Measurements from ENCODE around the gene MLXIP. TPM values are rescaled to one million over a fixed set of nuclear protein-coding genes. Genes with fewer than 3 reads are reported as not detected.

MLXIP gene
- total and polyA plus RNA-seq, 3 experiments from 2014 or later, result 18.3 to 33.9 (median 32.1) TPM

DNA sequence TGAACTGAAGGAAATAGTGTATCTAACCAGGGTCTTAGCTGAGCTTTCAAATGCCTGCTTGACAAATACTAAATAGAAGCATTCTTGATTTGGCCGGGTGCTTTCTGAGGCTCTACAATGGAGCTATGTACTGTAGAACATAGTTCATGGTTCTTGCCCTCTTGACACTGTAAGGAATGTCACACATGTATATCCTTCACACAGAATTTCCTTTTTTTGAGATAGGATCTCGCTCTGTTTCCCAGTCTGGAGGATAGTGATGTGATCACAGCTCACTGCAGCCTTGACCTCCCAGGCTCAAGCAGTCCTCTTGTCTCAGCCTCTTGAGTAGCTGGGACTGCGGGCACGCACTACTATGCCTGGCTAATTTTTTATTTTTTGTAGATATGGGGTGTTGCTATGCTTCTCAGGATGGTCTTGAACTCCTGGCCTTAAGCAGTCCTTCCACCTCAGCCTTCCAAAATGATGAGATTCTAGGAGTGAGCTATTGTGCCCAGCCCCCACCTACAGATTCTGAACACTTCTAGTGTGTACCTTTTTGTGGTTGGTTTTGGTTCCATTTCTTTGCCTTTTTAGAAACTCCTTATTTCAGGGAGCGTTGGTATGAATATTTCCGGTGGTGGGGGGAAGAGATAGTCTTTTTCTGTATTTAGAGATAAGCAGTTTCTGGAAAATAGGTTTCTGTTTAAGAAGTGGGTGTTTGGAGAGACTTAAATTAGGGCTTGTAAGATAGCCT, 4.2 kb downstream of the MLXIP start:
- Histone ChIP-seq H3K4me1 (ENCODE audit: insufficient read depth, low read length) (peaks cover 79% of the 10 kb centered on the region), H3K36me3 (ENCODE audit: insufficient read depth, low read length) (no peaks in the 10 kb centered on the region), H3K27me3 (ENCODE audit: insufficient read depth, low read length, poor library complexity, severe bottlenecking) (no peaks in the 10 kb centered on the region), H3K4me3 (ENCODE audit: low read length) (peak overlapping the region; percentile 67), H3K27ac (ENCODE audit: low read depth, low read length) (peak overlapping the region; percentile 84), H3K9me3 (ENCODE audit: low read length) (no peaks in the 10 kb centered on the region)
- no peak for DNase-seq
- ChIA-PET CTCF (interaction anchor here (3.1 to 4.9 kb wide), 4 partner anchors 14 to 41 kb away, joined by 16 to 35 read pairs (median 22); no protein-coding TSS in a partner anchor), POLR2A (interaction anchor here (1.2 kb wide), 1 partner anchor 22 kb away, joined by 3 read pairs; no protein-coding TSS in a partner anchor)
- Mint-ChIP-seq H3K27me3 (peaks cover 0 to 5% of the 10 kb centered on the region in 2 donors), H3K27ac (peak overlapping the region; percentile 82 to 98 (median 91)), H3K4me1 (peaks cover 54 to 77% (median 73%) of the 10 kb centered on the region in 3 donors), H3K36me3 (peaks cover 0 to 49% (median 9%) of the 10 kb centered on the region in 3 donors), H3K4me3 (peak overlapping the region; percentile 64 to 98 (median 96)), H3K9me3 (peaks cover 0 to 1% (median 0%) of the 10 kb centered on the region in 5 donors)

DNA sequence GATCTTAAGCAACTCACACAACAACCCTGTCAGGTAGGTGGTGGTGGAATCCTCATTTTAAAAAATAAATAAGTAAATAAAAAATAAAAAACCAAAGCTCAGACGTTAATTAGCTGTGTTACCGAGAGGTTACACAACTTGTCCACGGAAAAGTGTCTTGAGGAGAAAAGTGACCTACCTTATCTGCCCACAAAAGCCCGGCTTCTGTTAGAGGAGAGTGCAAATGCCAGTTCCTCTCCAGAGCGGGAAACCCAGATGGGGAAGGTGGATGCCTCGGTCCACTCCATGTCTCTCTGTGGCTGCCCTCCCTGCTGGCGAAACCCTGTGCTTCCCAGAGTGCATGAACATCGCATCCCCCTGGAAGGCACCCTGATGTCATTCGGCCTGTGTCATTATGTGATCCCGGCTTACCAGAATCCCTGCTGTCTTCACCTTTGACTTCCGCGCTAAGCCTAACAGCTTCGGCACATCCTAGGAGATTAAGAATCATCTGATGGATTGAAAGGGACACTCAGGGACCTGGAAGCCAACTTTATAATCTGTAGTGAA, 6.4 kb downstream of the MLXIP start:
- no peak for DNase-seq
- peak overlapping the region in 3 of 8 donors; percentile 54 to 92 (median 91) for H3K27ac Mint-ChIP-seq
- POLR2A ChIA-PET, result no interaction called here
- H3K4me1 ChIP-seq (ENCODE audit: insufficient read depth, low read length), result peaks cover 95% of the 10 kb centered on the region
- no peaks in the 10 kb centered on the region for H3K27me3 ChIP-seq (ENCODE audit: insufficient read depth, low read length, poor library complexity, severe bottlenecking)
- no peak overlapping the region for H3K4me3 ChIP-seq (ENCODE audit: low read length)
- no peaks in the 10 kb centered on the region for H3K36me3 ChIP-seq (ENCODE audit: insufficient read depth, low read length)
- H3K4me1 Mint-ChIP-seq, result peaks cover 46 to 90% (median 82%) of the 10 kb centered on the region in 3 donors
- H3K36me3 Mint-ChIP-seq, result peaks cover 0 to 53% (median 12%) of the 10 kb centered on the region in 3 donors
- CTCF ChIA-PET, result interaction anchor here (1.4 kb wide), 2 partner anchors 17 to 38 kb away, joined by 4 to 6 read pairs; no protein-coding TSS in a partner anchor
- no peak overlapping the region for H3K27ac ChIP-seq (ENCODE audit: low read depth, low read length)
- peaks cover 0 to 1% (median 0%) of the 10 kb centered on the region in 5 donors for H3K9me3 Mint-ChIP-seq
- H3K27me3 Mint-ChIP-seq, result peaks cover 0 to 2% of the 10 kb centered on the region in 2 donors
- no peaks in the 10 kb centered on the region for H3K9me3 ChIP-seq (ENCODE audit: low read length)
- H3K4me3 Mint-ChIP-seq, result peak overlapping the region in 1 of 7 donors; percentile 19

GRCh38 chr12:122085591-122085990, 7.0 kb downstream of the MLXIP start:
- Histone ChIP-seq H3K9me3 (ENCODE audit: low read length) (no peaks in the 10 kb centered on the region), H3K27ac (ENCODE audit: low read depth, low read length) (no peak overlapping the region), H3K4me1 (ENCODE audit: insufficient read depth, low read length) (peaks cover 89% of the 10 kb centered on the region), H3K36me3 (ENCODE audit: insufficient read depth, low read length) (no peaks in the 10 kb centered on the region), H3K4me3 (ENCODE audit: low read length) (no peak overlapping the region), H3K27me3 (ENCODE audit: insufficient read depth, low read length, poor library complexity, severe bottlenecking) (no peaks in the 10 kb centered on the region)
- peaks cover 0 to 1% (median 0%) of the 10 kb centered on the region in 5 donors for H3K9me3 Mint-ChIP-seq
- DNase-seq, result no peak
- H3K4me1 Mint-ChIP-seq, result peaks cover 40 to 84% (median 78%) of the 10 kb centered on the region in 3 donors
- POLR2A ChIA-PET, result no interaction called here
- H3K4me3 Mint-ChIP-seq, result peak overlapping the region; percentile 20 to 77 (median 70)
- CTCF ChIA-PET, result interaction anchor here (1.0 to 1.4 kb wide), 3 partner anchors 16 to 37 kb away, joined by 3 to 6 read pairs (median 4); no protein-coding TSS in a partner anchor
- H3K27me3 Mint-ChIP-seq, result peaks cover 0 to 2% of the 10 kb centered on the region in 2 donors
- H3K27ac Mint-ChIP-seq, result peak overlapping the region; percentile 76 to 93 (median 86)
- peaks cover 0 to 49% (median 12%) of the 10 kb centered on the region in 3 donors for H3K36me3 Mint-ChIP-seq

DNA sequence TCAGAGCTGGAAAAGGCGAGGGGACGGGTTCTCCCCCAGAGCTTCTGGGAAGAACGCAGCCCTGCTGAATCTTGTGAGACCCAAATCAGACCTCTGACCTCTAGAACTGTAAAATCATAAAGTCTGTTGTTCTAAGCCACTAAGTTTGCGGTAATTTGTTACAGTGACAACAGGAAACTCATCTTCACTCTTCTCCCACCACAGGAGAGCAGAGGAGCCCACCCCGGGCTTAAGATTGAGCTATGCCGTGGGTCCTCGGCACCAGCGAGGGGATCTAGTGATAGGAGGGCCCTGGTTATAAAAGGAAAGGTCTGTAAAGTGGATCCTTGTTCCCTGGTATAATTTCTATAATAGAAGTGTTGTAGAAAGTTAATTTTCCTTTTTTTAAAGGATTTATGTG, 7.6 kb downstream of the MLXIP start:
- ChIA-PET CTCF (interaction anchor here (0.8 to 1.4 kb wide), 3 partner anchors 16 to 38 kb away, joined by 3 to 4 read pairs (median 3); no protein-coding TSS in a partner anchor), POLR2A (interaction anchor here (0.5 to 0.7 kb wide), 2 partner anchors 8 to 585 kb away, joined by 3 to 6 read pairs; no protein-coding TSS in a partner anchor)
- H3K4me3 Mint-ChIP-seq, result peak overlapping the region; percentile 44 to 77 (median 70)
- DNase-seq, result peak in 2 of 5 donors; percentile 21 to 73
- H3K4me1 ChIP-seq (ENCODE audit: insufficient read depth, low read length), result peaks cover 90% of the 10 kb centered on the region
- H3K36me3 ChIP-seq (ENCODE audit: insufficient read depth, low read length), result no peaks in the 10 kb centered on the region
- H3K27ac Mint-ChIP-seq, result peak overlapping the region; percentile 79 to 93 (median 88)
- no peaks in the 10 kb centered on the region for H3K27me3 ChIP-seq (ENCODE audit: insufficient read depth, low read length, poor library complexity, severe bottlenecking)
- peaks cover 0 to 51% (median 12%) of the 10 kb centered on the region in 3 donors for H3K36me3 Mint-ChIP-seq
- peaks cover 34 to 78% (median 76%) of the 10 kb centered on the region in 3 donors for H3K4me1 Mint-ChIP-seq
- H3K9me3 ChIP-seq (ENCODE audit: low read length), result no peaks in the 10 kb centered on the region
- H3K9me3 Mint-ChIP-seq, result peaks cover 0 to 1% (median 0%) of the 10 kb centered on the region in 5 donors
- no peak overlapping the region for H3K27ac ChIP-seq (ENCODE audit: low read depth, low read length)
- H3K4me3 ChIP-seq (ENCODE audit: low read length), result no peak overlapping the region
- peaks cover 0 to 2% of the 10 kb centered on the region in 2 donors for H3K27me3 Mint-ChIP-seq

DNA sequence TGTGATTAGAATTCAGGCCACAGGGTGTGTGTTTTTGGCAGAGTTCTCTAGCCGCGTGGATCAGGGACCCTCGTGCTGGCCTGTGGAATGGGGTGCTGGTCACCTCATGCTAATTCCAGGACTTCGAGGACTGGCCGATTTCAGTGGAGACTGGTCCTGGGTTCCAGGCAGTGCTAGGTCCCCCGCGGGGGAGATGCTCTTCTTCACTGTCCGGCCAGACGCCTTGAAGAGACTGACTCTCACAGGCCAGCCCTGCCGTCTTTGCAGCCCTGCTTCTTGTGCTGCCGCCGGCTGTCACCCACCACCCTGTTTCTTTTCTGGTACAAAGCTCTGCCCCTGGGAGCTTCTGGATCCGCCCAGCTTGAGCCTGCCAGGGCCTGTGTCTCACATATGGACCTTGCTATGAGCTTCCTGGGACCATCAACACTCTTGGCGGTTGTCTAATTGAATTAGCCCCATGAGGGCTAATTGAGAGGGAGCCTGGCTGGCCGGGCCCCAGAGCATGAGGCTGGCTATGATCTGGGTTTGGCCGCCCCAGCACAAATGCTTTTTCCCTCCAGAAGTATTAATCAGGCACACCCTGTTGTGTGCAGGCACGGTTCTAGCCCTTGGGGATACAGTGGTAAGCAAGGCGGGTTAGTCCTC, 8.2 kb downstream of the MLXIP start:
- peaks cover 28 to 75% (median 72%) of the 10 kb centered on the region in 3 donors for H3K4me1 Mint-ChIP-seq
- ChIA-PET CTCF (interaction anchor here (0.8 to 2.1 kb wide), 3 partner anchors 32 to 37 kb away, joined by 3 to 11 read pairs (median 3); no protein-coding TSS in a partner anchor), POLR2A (interaction anchor here (0.5 to 0.7 kb wide), 2 partner anchors 9 to 584 kb away, joined by 3 to 6 read pairs; no protein-coding TSS in a partner anchor)
- peaks cover 90% of the 10 kb centered on the region for H3K4me1 ChIP-seq (ENCODE audit: insufficient read depth, low read length)
- H3K4me3 Mint-ChIP-seq, result peak overlapping the region in 3 of 7 donors; percentile 25 to 73 (median 44)
- H3K9me3 ChIP-seq (ENCODE audit: low read length), result no peaks in the 10 kb centered on the region
- H3K36me3 ChIP-seq (ENCODE audit: insufficient read depth, low read length), result no peaks in the 10 kb centered on the region
- H3K36me3 Mint-ChIP-seq, result peaks cover 0 to 53% (median 12%) of the 10 kb centered on the region in 3 donors
- no peaks in the 10 kb centered on the region for H3K27me3 ChIP-seq (ENCODE audit: insufficient read depth, low read length, poor library complexity, severe bottlenecking)
- no peak overlapping the region for H3K4me3 ChIP-seq (ENCODE audit: low read length)
- H3K27ac Mint-ChIP-seq, result peak overlapping the region; percentile 79 to 93 (median 88)
- peaks cover 0 to under 1% (median 0%) of the 10 kb centered on the region in 5 donors for H3K9me3 Mint-ChIP-seq
- DNase-seq, result no peak
- H3K27ac ChIP-seq (ENCODE audit: low read depth, low read length), result no peak overlapping the region
- peaks cover 0 to 2% of the 10 kb centered on the region in 2 donors for H3K27me3 Mint-ChIP-seq

DNA sequence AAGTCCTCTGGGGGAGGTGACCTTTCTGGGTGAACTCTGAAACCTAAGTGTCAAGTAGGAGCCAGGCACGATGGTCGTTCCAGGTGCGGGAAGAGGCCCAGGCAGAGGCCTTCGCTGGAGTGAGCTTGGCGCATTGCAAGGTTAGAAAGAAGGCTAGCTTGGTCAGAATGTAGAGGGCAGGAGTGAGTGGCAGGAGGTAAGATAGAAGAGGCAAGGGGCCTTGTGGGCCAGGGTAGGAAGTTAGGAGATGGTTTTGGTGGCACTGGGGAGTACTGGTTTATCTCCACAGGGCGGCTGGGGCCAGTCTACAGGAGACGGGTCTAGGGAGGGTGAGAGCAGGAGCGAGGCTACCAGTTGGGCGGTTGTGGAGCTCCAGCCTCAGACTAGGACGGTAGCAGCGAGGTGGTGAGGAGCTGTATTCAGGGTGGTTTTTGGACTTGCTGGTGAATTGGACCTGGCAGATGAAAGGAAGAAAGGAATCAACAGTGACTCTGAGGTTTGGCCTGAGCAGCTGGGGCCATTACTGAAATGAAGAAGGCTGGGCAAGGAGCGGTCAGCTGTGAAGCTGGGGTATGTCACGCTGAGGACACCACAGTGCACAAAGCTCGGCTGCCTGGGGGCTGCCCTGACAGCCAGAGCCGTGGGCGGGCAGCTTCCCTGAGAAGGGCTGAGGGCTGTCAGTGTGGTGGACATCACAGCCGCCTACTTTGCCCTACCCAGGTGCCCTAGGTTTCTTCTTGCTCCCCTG, 9.0 kb downstream of the MLXIP start:
- Mint-ChIP-seq H3K27ac (peak overlapping the region; percentile 25 to 92 (median 79)), H3K36me3 (peaks cover 0 to 53% (median 12%) of the 10 kb centered on the region in 3 donors), H3K4me1 (peaks cover 19 to 69% (median 63%) of the 10 kb centered on the region in 3 donors), H3K4me3 (peak overlapping the region in 1 of 7 donors; percentile 27), H3K27me3 (peaks cover 0 to 2% of the 10 kb centered on the region in 2 donors), H3K9me3 (no peaks in the 10 kb centered on the region)
- peaks cover 90% of the 10 kb centered on the region for H3K4me1 ChIP-seq (ENCODE audit: insufficient read depth, low read length)
- CTCF ChIA-PET, result interaction anchor here (1.1 to 2.1 kb wide), 5 partner anchors 11 to 35 kb away, joined by 3 to 11 read pairs (median 3); no protein-coding TSS in a partner anchor
- no peaks in the 10 kb centered on the region for H3K36me3 ChIP-seq (ENCODE audit: insufficient read depth, low read length)
- H3K9me3 ChIP-seq (ENCODE audit: low read length), result no peaks in the 10 kb centered on the region
- H3K27ac ChIP-seq (ENCODE audit: low read depth, low read length), result no peak overlapping the region
- no peaks in the 10 kb centered on the region for H3K27me3 ChIP-seq (ENCODE audit: insufficient read depth, low read length, poor library complexity, severe bottlenecking)
- POLR2A ChIA-PET, result interaction anchor here (0.8 kb wide), 1 partner anchor 11 kb away, joined by 3 read pairs; no protein-coding TSS in a partner anchor
- H3K4me3 ChIP-seq (ENCODE audit: low read length), result no peak overlapping the region
- no peak for DNase-seq
